ENCODE results near the gene LDLRAD3.

LDLRAD3 gene

GRCh38 chr11:35962369-35963138, 18.7 kb downstream of the LDLRAD3 start:
- DNase-seq (ENCODE audit: low read depth) = no peak

- DNase-seq (ENCODE audit: low read depth) = no peak
Observed at GRCh38 chr11:35963911-35964310, 20.0 kb downstream of the LDLRAD3 start.

- no peak for DNase-seq (ENCODE audit: low read depth)
Observed at GRCh38 chr11:35964841-35965240, 21.0 kb downstream of the LDLRAD3 start.

- no peak for DNase-seq (ENCODE audit: low read depth)
Observed at GRCh38 chr11:35967042-35967441, 23.2 kb downstream of the LDLRAD3 start.

- DNase-seq (ENCODE audit: low read depth) = no peak
Observed at GRCh38 chr11:35968386-35969088, 24.7 kb downstream of the LDLRAD3 start.

- no peak for DNase-seq (ENCODE audit: low read depth)
Observed at GRCh38 chr11:35969089-35970042, 25.5 kb downstream of the LDLRAD3 start.

- no peak for DNase-seq (ENCODE audit: low read depth)
Observed at GRCh38 chr11:35970445-35970844, 26.6 kb downstream of the LDLRAD3 start.

- DNase-seq (ENCODE audit: low read depth) = no peak
Observed at GRCh38 chr11:35971841-35972422, 28.1 kb downstream of the LDLRAD3 start.

GRCh38 chr11:35974882-35975589, 31.2 kb downstream of the LDLRAD3 start:
- no peak for DNase-seq (ENCODE audit: low read depth)

- DNase-seq (ENCODE audit: low read depth) = no peak
Observed at GRCh38 chr11:35976434-35976833, 32.6 kb downstream of the LDLRAD3 start.

- no peak for DNase-seq (ENCODE audit: low read depth)
Observed at GRCh38 chr11:35978183-35978582, 34.3 kb downstream of the LDLRAD3 start.

- no peak for DNase-seq (ENCODE audit: low read depth)
Observed at GRCh38 chr11:35978891-35979290, 35.0 kb downstream of the LDLRAD3 start.

- no peak for DNase-seq (ENCODE audit: low read depth)
Observed at GRCh38 chr11:35980686-35981390, 37.0 kb downstream of the LDLRAD3 start.

GRCh38 chr11:35981581-35981980, 37.7 kb downstream of the LDLRAD3 start:
- DNase-seq (ENCODE audit: low read depth) = no peak

GRCh38 chr11:35982061-35982460, 38.2 kb downstream of the LDLRAD3 start:
- DNase-seq (ENCODE audit: low read depth) = no peak

GRCh38 chr11:35983981-35984380, 40.1 kb downstream of the LDLRAD3 start:
- DNase-seq (ENCODE audit: low read depth) = no peak

GRCh38 chr11:35986947-35987346, 43.1 kb downstream of the LDLRAD3 start:
- no peak for DNase-seq (ENCODE audit: low read depth)

- DNase-seq (ENCODE audit: low read depth) = no peak
Observed at GRCh38 chr11:35990170-35990569, 46.3 kb downstream of the LDLRAD3 start.

GRCh38 chr11:35990816-35991215, 47.0 kb downstream of the LDLRAD3 start:
- DNase-seq (ENCODE audit: low read depth) = no peak

- DNase-seq (ENCODE audit: low read depth) = no peak
Observed at GRCh38 chr11:35992548-35992947, 48.7 kb downstream of the LDLRAD3 start.

GRCh38 chr11:35994421-35994820, 50.6 kb downstream of the LDLRAD3 start:
- DNase-seq (ENCODE audit: low read depth) = no peak

All from stimulated activated CD8-positive, alpha-beta memory T cell treated with anti-CD3 and anti-CD28 coated beads, Interleukin-4, amount 100 ng/mL, for 24 hours (primary cell).